Astrocyte (in vitro differentiated cells and primary cell): ENCODE data around the gene DHPS. TPM values are rescaled to one million over a fixed set of nuclear protein-coding genes. Genes with fewer than 3 reads are reported as not detected.

Experiments used
- DNase-seq: peaks from one replicate; pipeline ENCODE4 v3.0.0-alpha.2; 2010; ENCODE audit warnings: low read depth
- FAIRE-seq: peaks from 2 replicates; lab custom pipeline; 2011; peaks lifted over from hg19 to GRCh38; lab: Jason Lieb, UNC
- H2AFZ ChIP-seq: 2 replicates; pipeline ENCODE4 v1.6.0; 2012; ENCODE audit warnings: low read depth, low read length, inconsistent platforms
- H3K27ac ChIP-seq: 2 replicates; pipeline ENCODE4 v1.5.1; 2011; ENCODE audit warnings: low read depth, low read length, inconsistent platforms
- H3K27me3 ChIP-seq: 2 replicates; pipeline ENCODE4 v1.6.0; 2011; ENCODE audit warnings: low read length, inconsistent platforms; ENCODE audit not compliant: insufficient read depth
- H3K36me3 ChIP-seq: 2 replicates; pipeline ENCODE4 v1.5.1; 2011; ENCODE audit warnings: low read length, inconsistent platforms; ENCODE audit not compliant: insufficient read depth
- H3K4me1 ChIP-seq: 2 replicates; pipeline ENCODE4 v1.5.1; 2011; ENCODE audit warnings: low read length, inconsistent platforms; ENCODE audit not compliant: insufficient read depth
- H3K4me2 ChIP-seq: 2 replicates; pipeline ENCODE4 v1.6.0; 2012; ENCODE audit warnings: low read length, inconsistent platforms
- H3K4me3 ChIP-seq: 2 replicates; pipeline ENCODE4 v1.5.1; 2011; ENCODE audit warnings: low read depth, mild to moderate bottlenecking, low read length, inconsistent platforms; ENCODE audit not compliant: insufficient read depth
- H3K79me2 ChIP-seq: 2 replicates; pipeline ENCODE4 v1.6.0; 2012; ENCODE audit warnings: mild to moderate bottlenecking, low read length, inconsistent platforms; ENCODE audit not compliant: insufficient read depth
- H3K9ac ChIP-seq: 2 replicates; pipeline ENCODE4 v1.6.0; 2012; ENCODE audit warnings: mild to moderate bottlenecking, low read length, inconsistent platforms
- H3K9me3 ChIP-seq: 2 replicates; pipeline ENCODE4 v1.5.1; 2012; ENCODE audit warnings: low read depth, mild to moderate bottlenecking, low read length, inconsistent platforms; ENCODE audit not compliant: insufficient read depth
- H4K20me1 ChIP-seq: 2 replicates; pipeline ENCODE4 v1.6.0; 2012; ENCODE audit warnings: low read length, inconsistent platforms; ENCODE audit not compliant: insufficient read depth
- H3K27ac Mint-ChIP-seq: one replicate; pipeline ENCODE4 v1.8.0; 2021; ENCODE audit warnings: mild to moderate bottlenecking, mixed read lengths; ENCODE audit not compliant: unreplicated experiment
- H3K27me3 Mint-ChIP-seq: one replicate; pipeline ENCODE4 v1.8.0; 2021; ENCODE audit warnings: low read depth, mixed read lengths; ENCODE audit not compliant: unreplicated experiment
- H3K36me3 Mint-ChIP-seq: one replicate; pipeline ENCODE4 v1.8.0; 2021; ENCODE audit warnings: low read depth, mixed read lengths; ENCODE audit not compliant: unreplicated experiment
- H3K4me1 Mint-ChIP-seq: one replicate; pipeline ENCODE4 v1.8.0; 2021; ENCODE audit warnings: low read depth, mixed read lengths; ENCODE audit not compliant: unreplicated experiment
- H3K4me3 Mint-ChIP-seq: one replicate; pipeline ENCODE4 v1.8.0; 2021; ENCODE audit warnings: mild to moderate bottlenecking, moderate library complexity, mixed read lengths; ENCODE audit not compliant: unreplicated experiment
- H3K9me3 Mint-ChIP-seq: one replicate; pipeline ENCODE4 v1.8.0; 2021; ENCODE audit warnings: mild to moderate bottlenecking, mixed read lengths; ENCODE audit not compliant: unreplicated experiment
- CTCF ChIP-seq: IDR thresholded peaks from 2 replicates; pipeline ENCODE4 v1.5.1; 2011; ENCODE audit warnings: low read depth, mild to moderate bottlenecking, inconsistent platforms, low read length, moderate library complexity; ENCODE audit not compliant: insufficient read depth
- EZH2 ChIP-seq: IDR thresholded peaks from 2 replicates; pipeline ENCODE4 v1.6.1; 2012; ENCODE audit warnings: mild to moderate bottlenecking, low read length, inconsistent platforms; ENCODE audit not compliant: insufficient read depth
- total RNA-seq: library from RNA; stranded (reverse); gene quantifications from 2 replicates; pipeline ENCODE4 v1.2.1, GENCODE V29; 2021

The DHPS gene
- total RNA-seq, 1 donor from 2014 or later, result 43.4 TPM

GRCh38 chr19:12675399-12675798 is 6.3 kb downstream of the DHPS start:
- H3K9me3 Mint-ChIP-seq, result no peaks in the 10 kb centered on the region
- Histone ChIP-seq H3K4me3 (no peak overlapping the region), H4K20me1 (peaks cover 31% of the 10 kb centered on the region), H3K36me3 (peaks cover 25% of the 10 kb centered on the region), H3K4me1 (peaks cover 3% of the 10 kb centered on the region), H3K27ac (no peak overlapping the region), H2AFZ (no peak overlapping the region), H3K9ac (no peak overlapping the region), H3K4me2 (no peak overlapping the region), H3K79me2 (peaks cover 30% of the 10 kb centered on the region), H3K27me3 (no peaks in the 10 kb centered on the region), H3K9me3 (no peaks in the 10 kb centered on the region)
- no peak overlapping the region for H3K4me3 Mint-ChIP-seq
- FAIRE-seq, result no peak
- TF ChIP-seq CTCF (no peak), EZH2 (no peak)
- DNase-seq, result no peak
- H3K27me3 Mint-ChIP-seq, result no peaks in the 10 kb centered on the region
- H3K36me3 Mint-ChIP-seq, result peaks cover 15% of the 10 kb centered on the region
- peaks cover 3% of the 10 kb centered on the region for H3K4me1 Mint-ChIP-seq
- H3K27ac Mint-ChIP-seq, result no peak overlapping the region

- peaks cover 33% of the 10 kb centered on the region for H4K20me1 ChIP-seq
- H3K36me3 ChIP-seq, result peaks cover 19% of the 10 kb centered on the region
- Mint-ChIP-seq H3K27me3 (no peaks in the 10 kb centered on the region), H3K4me3 (no peak overlapping the region), H3K36me3 (peaks cover 15% of the 10 kb centered on the region), H3K9me3 (no peaks in the 10 kb centered on the region), H3K4me1 (peaks cover 13% of the 10 kb centered on the region), H3K27ac (no peak overlapping the region)
- DNase-seq (no peak), FAIRE-seq (no peak)
- no peaks in the 10 kb centered on the region for H3K27me3 ChIP-seq
- TF ChIP-seq CTCF (no peak), EZH2 (no peak)
- no peak overlapping the region for H2AFZ ChIP-seq
- H3K4me2 ChIP-seq, result no peak overlapping the region
- peaks cover 14% of the 10 kb centered on the region for H3K4me1 ChIP-seq
- no peaks in the 10 kb centered on the region for H3K9me3 ChIP-seq
- H3K4me3 ChIP-seq, result no peak overlapping the region
- H3K79me2 ChIP-seq, result peaks cover 38% of the 10 kb centered on the region
- no peak overlapping the region for H3K27ac ChIP-seq
- H3K9ac ChIP-seq, result no peak overlapping the region
These were observed 8.9 kb downstream of the DHPS start for GRCh38 chr19:12672744-12673143.

GRCh38 chr19:12670159-12670928 is 11.3 kb downstream of the DHPS start:
- Histone ChIP-seq H3K4me2 (peak overlapping the region; percentile 89), H3K9ac (peak overlapping the region; percentile 88), H2AFZ (peak overlapping the region; percentile 84), H3K27ac (peak overlapping the region; percentile 97), H3K27me3 (no peaks in the 10 kb centered on the region), H3K9me3 (no peaks in the 10 kb centered on the region), H3K36me3 (peaks cover 11% of the 10 kb centered on the region), H3K79me2 (peaks cover 50% of the 10 kb centered on the region), H4K20me1 (peaks cover 22% of the 10 kb centered on the region), H3K4me1 (peaks cover 21% of the 10 kb centered on the region), H3K4me3 (peak overlapping the region; percentile 83)
- peaks cover 25% of the 10 kb centered on the region for H3K4me1 Mint-ChIP-seq
- peaks cover 9% of the 10 kb centered on the region for H3K36me3 Mint-ChIP-seq
- H3K27me3 Mint-ChIP-seq, result no peaks in the 10 kb centered on the region
- DNase-seq (no peak), FAIRE-seq (no peak)
- peak overlapping the region; percentile 98 for H3K4me3 Mint-ChIP-seq
- peak overlapping the region; percentile 47 for H3K27ac Mint-ChIP-seq
- TF ChIP-seq EZH2 (no peak), CTCF (no peak)
- H3K9me3 Mint-ChIP-seq, result no peaks in the 10 kb centered on the region
